Endodermal cell (in vitro differentiated cells): ENCODE measurements around the gene VIM. TPM values are rescaled to one million over a fixed set of nuclear protein-coding genes. Genes with fewer than 3 reads are reported as not detected.

Source experiments
- DNase-seq: peaks from one replicate; pipeline ENCODE4 v3.0.0-alpha.2; 2017
- H3K27ac ChIP-seq: 2 replicates; pipeline ENCODE4 v1.5.1; 2013; ENCODE audit warnings: mild to moderate bottlenecking, low read depth, low read length, moderate library complexity
- H3K27me3 ChIP-seq: 2 replicates; pipeline ENCODE4 v1.6.1; 2013; ENCODE audit warnings: mild to moderate bottlenecking, low read length, moderate library complexity; ENCODE audit not compliant: insufficient read depth, control insufficient read depth, poor library complexity, severe bottlenecking
- H3K36me3 ChIP-seq: 2 replicates; pipeline ENCODE4 v1.7.0; 2013; ENCODE audit warnings: mild to moderate bottlenecking, low read length, moderate library complexity; ENCODE audit not compliant: control insufficient read depth, insufficient read depth
- H3K4me1 ChIP-seq: one replicate; pipeline ENCODE4 v1.7.0; 2013; ENCODE audit warnings: low read length; ENCODE audit not compliant: control insufficient read depth, insufficient read depth
- H3K4me3 ChIP-seq: 2 replicates; pipeline ENCODE4 v1.5.1; 2013; ENCODE audit warnings: mild to moderate bottlenecking, low read length, moderate library complexity
- H3K9ac ChIP-seq: 2 replicates; pipeline ENCODE4 v1.6.1; 2013; ENCODE audit warnings: mild to moderate bottlenecking, low read length, moderate library complexity; ENCODE audit not compliant: poor library complexity, severe bottlenecking; ENCODE audit errors: extremely low read depth
- H3K9me3 ChIP-seq: 2 replicates; pipeline ENCODE4 v1.6.1; 2013; ENCODE audit warnings: mild to moderate bottlenecking, low read length, moderate library complexity; ENCODE audit not compliant: control insufficient read depth
- H3K27ac Mint-ChIP-seq: 2 replicates; pipeline ENCODE4 v1.8.0; 2020; ENCODE audit warnings: mixed read lengths
- H3K27me3 Mint-ChIP-seq: 2 replicates; pipeline ENCODE4 v1.8.0; 2021; ENCODE audit warnings: mild to moderate bottlenecking, mixed read lengths; ENCODE audit not compliant: insufficient read depth
- H3K36me3 Mint-ChIP-seq: 2 replicates; pipeline ENCODE4 v1.8.0; 2020; ENCODE audit warnings: low read depth, mixed read lengths
- H3K4me1 Mint-ChIP-seq: 2 replicates; pipeline ENCODE4 v1.8.0; 2020; ENCODE audit warnings: mixed read lengths
- H3K4me3 Mint-ChIP-seq: 2 replicates; pipeline ENCODE4 v1.8.0; 2020; ENCODE audit warnings: mild to moderate bottlenecking, moderate library complexity, mixed read lengths
- H3K9me3 Mint-ChIP-seq: 2 replicates; pipeline ENCODE4 v1.8.0; 2020; ENCODE audit warnings: mild to moderate bottlenecking, mixed read lengths
- CTCF ChIP-seq: fragments of 200-600 bp; sonication (generic); conservative IDR thresholded peaks from 2 replicates; pipeline ENCODE4 v1.5.0; 2021; ENCODE audit warnings: antibody characterized with exemption, mild to moderate bottlenecking
- WGBS, 2 experiments: methylation state at CpG; one replicate each; pipeline versions ENCODE4 v1.1.5 to v1.1.7; 2013; ENCODE audit warnings: missing lambda C conversion rate in 2 of 2, mixed read lengths in 1 of 2; ENCODE audit not compliant: insufficient coverage in 1 of 2, insufficient read length in 1 of 2; 5-methylcytosine and 5-hydroxymethylcytosine counted together
- total RNA-seq, 2 donors: library from RNA; stranded (reverse); fragmentation: NEBNext Ultra II Directional in 1 of 2; extraction: Animal tissue kit (Norgen Biotek cat#: 25700) in 1 of 2; gene quantifications; 2 replicates in 1 of 2; 3 replicates in 1 of 2; pipeline ENCODE4 v1.2.1, GENCODE V29; 2021

Gene VIM
- total RNA-seq, 2 donors from 2014 or later: 84.3 to 155 TPM

- H3K27me3 Mint-ChIP-seq: no peaks in the 10 kb centered on the region
- Histone ChIP-seq H3K27ac (no peak overlapping the region), H3K9ac (no peak overlapping the region), H3K9me3 (peaks cover 29% of the 10 kb centered on the region), H3K36me3 (no peaks in the 10 kb centered on the region), H3K27me3 (no peaks in the 10 kb centered on the region), H3K4me3 (no peak overlapping the region), H3K4me1 (no peaks in the 10 kb centered on the region)
- H3K9me3 Mint-ChIP-seq: peaks cover 27% of the 10 kb centered on the region
- DNase-seq: peak; percentile 49
- TF ChIP-seq CTCF: no peak
- H3K27ac Mint-ChIP-seq: no peak overlapping the region
- H3K4me3 Mint-ChIP-seq: no peak overlapping the region
- WGBS, 2 experiments: 85 to 94% methylated on average over 2 of the region's 2 CpGs
- peaks cover 1% of the 10 kb centered on the region for H3K4me1 Mint-ChIP-seq
- H3K36me3 Mint-ChIP-seq: peaks cover 2% of the 10 kb centered on the region
These were observed 45.4 kb downstream of the VIM start for GRCh38 chr10:17273403-17273802.

GRCh38 chr10:17276756-17277424, 48.8 kb downstream of the VIM start:
- Mint-ChIP-seq H3K4me3 (no peak overlapping the region), H3K36me3 (peaks cover 2% of the 10 kb centered on the region), H3K27me3 (no peaks in the 10 kb centered on the region), H3K9me3 (peaks cover 50% of the 10 kb centered on the region), H3K4me1 (peaks cover 1% of the 10 kb centered on the region), H3K27ac (no peak overlapping the region)
- Histone ChIP-seq H3K9ac (no peak overlapping the region), H3K9me3 (peaks cover 37% of the 10 kb centered on the region), H3K36me3 (no peaks in the 10 kb centered on the region), H3K27me3 (no peaks in the 10 kb centered on the region), H3K4me1 (no peaks in the 10 kb centered on the region), H3K27ac (no peak overlapping the region), H3K4me3 (no peak overlapping the region)
- no peak for TF ChIP-seq CTCF
- peak; percentile 50 for DNase-seq
- 89 to 98% methylated on average over 5 to 9 of the region's 9 CpGs for WGBS, 2 experiments

GRCh38 chr10:17278607-17279240, 50.7 kb downstream of the VIM start:
- H3K9ac ChIP-seq: no peak overlapping the region
- no peak for TF ChIP-seq CTCF
- 81 to 95% methylated on average over 3 to 4 of the region's 4 CpGs for WGBS, 2 experiments

More at GRCh38 chr10:17278607-17279240, 50.7 kb downstream of the VIM start:
- Mint-ChIP-seq H3K36me3 (peaks cover 2% of the 10 kb centered on the region), H3K4me3 (no peak overlapping the region), H3K9me3 (peaks cover 68% of the 10 kb centered on the region), H3K4me1 (no peaks in the 10 kb centered on the region), H3K27ac (no peak overlapping the region), H3K27me3 (no peaks in the 10 kb centered on the region)
- Histone ChIP-seq H3K9me3 (peaks cover 50% of the 10 kb centered on the region), H3K27ac (no peak overlapping the region), H3K27me3 (no peaks in the 10 kb centered on the region), H3K4me3 (no peak overlapping the region), H3K36me3 (no peaks in the 10 kb centered on the region), H3K4me1 (no peaks in the 10 kb centered on the region)
- DNase-seq: no peak
